Calu3 (cell line): ENCODE data around the gene DDX49. TPM values are rescaled to one million over a fixed set of nuclear protein-coding genes. Genes with fewer than 3 reads are reported as not detected.

Experiments used
- BruUV-seq: library from RNA; stranded (reverse); fragments of 400-500 nt; replicated peaks from 2 replicates; lab custom pipeline; 2021; lab: Mats Ljungman, UMichigan
- CTCF ChIA-PET: fragments of 300-600 bp; sonication (Branson Sonifier 250); formaldehyde crosslinking; loops from one replicate; lab custom pipeline; 2022; ENCODE audit warnings: antibody characterized with exemption; lab: Charles Lee
- DNase-seq: peaks from one replicate; pipeline ENCODE4 v3.0.0; 2022
- H3K27ac Mint-ChIP-seq: one replicate; pipeline ENCODE4 v1.8.0; 2022; ENCODE audit warnings: mixed read lengths; ENCODE audit not compliant: unreplicated experiment
- H3K27me3 Mint-ChIP-seq: one replicate; pipeline ENCODE4 v1.8.0; 2022; ENCODE audit warnings: mixed read lengths; ENCODE audit not compliant: unreplicated experiment
- H3K36me3 Mint-ChIP-seq: one replicate; pipeline ENCODE4 v1.8.0; 2022; ENCODE audit warnings: mild to moderate bottlenecking, moderate library complexity, mixed read lengths; ENCODE audit not compliant: insufficient read depth, unreplicated experiment
- H3K4me1 Mint-ChIP-seq: one replicate; pipeline ENCODE4 v1.8.0; 2022; ENCODE audit warnings: mild to moderate bottlenecking, low read depth, mixed read lengths; ENCODE audit not compliant: unreplicated experiment
- H3K4me3 Mint-ChIP-seq: one replicate; pipeline ENCODE4 v1.8.0; 2022; ENCODE audit warnings: mild to moderate bottlenecking, low read depth, moderate library complexity, mixed read lengths; ENCODE audit not compliant: unreplicated experiment
- H3K9me3 Mint-ChIP-seq: one replicate; pipeline ENCODE4 v1.8.0; 2022; ENCODE audit warnings: low read depth, mixed read lengths; ENCODE audit not compliant: unreplicated experiment
- CTCF ChIP-seq: fragments of 200-600 bp; IDR thresholded peaks from one replicate; pipeline ENCODE4 v1.8.0; 2022; ENCODE audit warnings: antibody characterized with exemption; ENCODE audit not compliant: unreplicated experiment
- intact Hi-C: fragments of 100-400 bp; cut with micrococcal nuclease; formaldehyde crosslinking; loops from one replicate; pipeline ENCODE4 v1.10.0; 2022; ENCODE audit not compliant: unreplicated experiment
- total RNA-seq: library from RNA; stranded (reverse); gene quantifications from 2 replicates; pipeline ENCODE4 v1.2.3, GENCODE V29; 2022

Gene DDX49
- total RNA-seq, 1 experiment from 2014 or later, result 34.4 TPM

- BruUV-seq, result no TSS peak
- H3K27me3 Mint-ChIP-seq, result no peaks in the 10 kb centered on the region
- TF ChIP-seq CTCF, result no peak
- CTCF ChIA-PET, result interaction anchor here (0.7 kb wide), 1 partner anchor 486 kb away, joined by 5 read pairs; the partner anchor contains the start of gene GDF15
- H3K9me3 Mint-ChIP-seq, result no peaks in the 10 kb centered on the region
- DNase-seq, result no peak
- intact Hi-C loops, result no loop called here
- no peak overlapping the region for H3K27ac Mint-ChIP-seq
- no peaks in the 10 kb centered on the region for H3K4me1 Mint-ChIP-seq
- H3K4me3 Mint-ChIP-seq, result no peak overlapping the region
- peaks cover 32% of the 10 kb centered on the region for H3K36me3 Mint-ChIP-seq
Observed at GRCh38 chr19:18871543-18871942, 48.0 kb upstream of the DDX49 start.

GRCh38 chr19:18875726-18876125, 43.8 kb upstream of the DDX49 start:
- no peaks in the 10 kb centered on the region for H3K4me1 Mint-ChIP-seq
- H3K27ac Mint-ChIP-seq, result no peak overlapping the region
- DNase-seq, result no peak
- peaks cover 50% of the 10 kb centered on the region for H3K36me3 Mint-ChIP-seq
- intact Hi-C loops, result no loop called here
- BruUV-seq, result no TSS peak
- H3K27me3 Mint-ChIP-seq, result no peaks in the 10 kb centered on the region
- H3K4me3 Mint-ChIP-seq, result no peak overlapping the region
- no peak for TF ChIP-seq CTCF
- no peaks in the 10 kb centered on the region for H3K9me3 Mint-ChIP-seq
- CTCF ChIA-PET, result interaction anchor here (0.6 kb wide), 1 partner anchor 76 kb away, joined by 5 read pairs; no protein-coding TSS in a partner anchor

GRCh38 chr19:18876865-18877264, 42.6 kb upstream of the DDX49 start:
- CTCF ChIA-PET, result no interaction called here
- no peak for DNase-seq
- Mint-ChIP-seq H3K4me1 (no peaks in the 10 kb centered on the region), H3K27ac (no peak overlapping the region), H3K36me3 (peaks cover 45% of the 10 kb centered on the region), H3K27me3 (no peaks in the 10 kb centered on the region), H3K4me3 (no peak overlapping the region), H3K9me3 (no peaks in the 10 kb centered on the region)
- no peak for TF ChIP-seq CTCF
- intact Hi-C loops, result no loop called here
- BruUV-seq, result no TSS peak

- no peak for TF ChIP-seq CTCF
- intact Hi-C loops, result no loop called here
- Mint-ChIP-seq H3K4me3 (no peak overlapping the region), H3K4me1 (no peaks in the 10 kb centered on the region), H3K9me3 (no peaks in the 10 kb centered on the region), H3K36me3 (peaks cover 35% of the 10 kb centered on the region), H3K27me3 (no peaks in the 10 kb centered on the region), H3K27ac (no peak overlapping the region)
- CTCF ChIA-PET, result no interaction called here
- no peak for DNase-seq
- BruUV-seq, result no TSS peak
Observed at GRCh38 chr19:18878058-18878797, 41.3 kb upstream of the DDX49 start.
